Suprapubic skin (tissue), 4 donors: Measurements from ENCODE around the gene PELI2.

Source experiments
- CTCF ChIP-seq, 2 donors: fragments of 200-600 bp in 1 of 2; fragments of 450-650 bp in 1 of 2; sonication (generic) in 1 of 2; IDR thresholded peaks; one replicate each; pipeline ENCODE4 v1.5.1; 2016 to 2019; ENCODE audit warnings: antibody characterized with exemption in 2 of 2, mild to moderate bottlenecking in 1 of 2, moderate library complexity in 1 of 2
- POLR2A ChIP-seq, 2 donors: fragments of 450-650 bp; IDR thresholded peaks; one replicate each; pipeline ENCODE4 v1.6.1; 2017; ENCODE audit warnings: antibody characterized with exemption in 2 of 2, mild to moderate bottlenecking in 2 of 2, moderate library complexity in 2 of 2
- POLR2AphosphoS5 ChIP-seq, 3 donors: sonication (generic); formaldehyde crosslinking; IDR thresholded peaks; one replicate each; pipeline ENCODE4 v1.6.1; 2017; ENCODE audit warnings: antibody characterized with exemption in 3 of 3

- TF ChIP-seq POLR2A (IDR thresholded peaks at IDR 0.05) (no peak), CTCF (IDR thresholded peaks at IDR 0.05) (no peak), POLR2AphosphoS5 (IDR thresholded peaks at IDR 0.05) (no peak)
These were observed 2.0 kb upstream of the PELI2 start for GRCh38 chr14:56115976-56116893.
